Activated naive CD4-positive, alpha-beta T cell treated with Interleukin-2 at 50 U/mL for 16 hours (primary cell): ENCODE measurements around the gene ARL8B.

Experiments
- DNase-seq: peaks from one replicate; pipeline ENCODE4 v3.0.0-alpha.2; 2020

ARL8B gene

GRCh38 chr3:5188419-5189221, 66.5 kb downstream of the ARL8B start:
- DNase-seq = peak; percentile 62

- DNase-seq = no peak
Observed at GRCh38 chr3:5190147-5190791, 68.2 kb downstream of the ARL8B start.

GRCh38 chr3:5191555-5192304, 69.6 kb downstream of the ARL8B start:
- no peak for DNase-seq

GRCh38 chr3:5192571-5193365, 70.7 kb downstream of the ARL8B start:
- peak; percentile 46 for DNase-seq

GRCh38 chr3:5194341-5194740, 72.2 kb downstream of the ARL8B start:
- no peak for DNase-seq

GRCh38 chr3:5194801-5195509, 72.9 kb downstream of the ARL8B start:
- peak; percentile 54 for DNase-seq

GRCh38 chr3:5195605-5196004, 73.5 kb downstream of the ARL8B start:
- peak; percentile 32 for DNase-seq

- DNase-seq = no peak
Observed at GRCh38 chr3:5197022-5197421, 74.9 kb downstream of the ARL8B start.

- peak; percentile 59 for DNase-seq
Observed at GRCh38 chr3:5197470-5198312, 75.6 kb downstream of the ARL8B start.

GRCh38 chr3:5198313-5198677, 76.2 kb downstream of the ARL8B start:
- DNase-seq = no peak

- no peak for DNase-seq
Observed at GRCh38 chr3:5198986-5199731, 77.1 kb downstream of the ARL8B start.

GRCh38 chr3:5201536-5201935, 79.4 kb downstream of the ARL8B start:
- no peak for DNase-seq

- no peak for DNase-seq
Observed at GRCh38 chr3:5202222-5202621, 80.1 kb downstream of the ARL8B start.

- DNase-seq = peak; percentile 50
Observed at GRCh38 chr3:5205165-5205941, 83.3 kb downstream of the ARL8B start.

GRCh38 chr3:5210926-5211325, 88.8 kb downstream of the ARL8B start:
- no peak for DNase-seq

GRCh38 chr3:5212628-5213573, 90.8 kb downstream of the ARL8B start:
- no peak for DNase-seq

- DNase-seq = no peak
Observed at GRCh38 chr3:5213574-5213966, 91.5 kb downstream of the ARL8B start.

- no peak for DNase-seq
Observed at GRCh38 chr3:5214352-5214751, 92.3 kb downstream of the ARL8B start.
